ENCODE measurements around the gene PITPNM3.

PITPNM3 gene

GRCh38 chr17:6427279-6427781 is 129.0 kb downstream of the PITPNM3 start:
- TF ChIP-seq CTCF (IDR thresholded peaks at IDR 0.05; ENCODE audit: insufficient read depth, missing control alignments), result no peak
- FAIRE-seq (no peak), DNase-seq (ENCODE audit: insufficient read length, low spot score) (no peak)

GRCh38 chr17:6426356-6427101 is 129.8 kb downstream of the PITPNM3 start:
- no peak for DNase-seq (ENCODE audit: insufficient read length, low spot score)
- no peak for TF ChIP-seq CTCF (IDR thresholded peaks at IDR 0.05; ENCODE audit: insufficient read depth, missing control alignments)
- no peak for FAIRE-seq

GRCh38 chr17:6425407-6425806 is 130.9 kb downstream of the PITPNM3 start:
- no peak for TF ChIP-seq CTCF (IDR thresholded peaks at IDR 0.05; ENCODE audit: insufficient read depth, missing control alignments)
- FAIRE-seq (no peak), DNase-seq (ENCODE audit: insufficient read length, low spot score) (no peak)

- DNase-seq (ENCODE audit: insufficient read length, low spot score), result no peak
- no peak for TF ChIP-seq CTCF (IDR thresholded peaks at IDR 0.05; ENCODE audit: insufficient read depth, missing control alignments)
- no peak for FAIRE-seq
Measured at GRCh38 chr17:6423931-6424330, 132.4 kb downstream of the PITPNM3 start.

- no peak for DNase-seq (ENCODE audit: insufficient read length, low spot score)
- no peak for TF ChIP-seq CTCF (IDR thresholded peaks at IDR 0.05; ENCODE audit: insufficient read depth, missing control alignments)
- FAIRE-seq, result no peak
Measured at GRCh38 chr17:6422654-6423241, 133.6 kb downstream of the PITPNM3 start.

GRCh38 chr17:6421700-6422604 is 134.4 kb downstream of the PITPNM3 start:
- DNase-seq (ENCODE audit: insufficient read length, low spot score), result peak; percentile 71
- TF ChIP-seq CTCF (IDR thresholded peaks at IDR 0.05; ENCODE audit: insufficient read depth, missing control alignments), result peak; percentile 66
- FAIRE-seq, result no peak

All from D721Med (cell line).